Body of pancreas (tissue), 4 donors: ENCODE data around the gene NLRP7. TPM values are rescaled to one million over a fixed set of nuclear protein-coding genes. Genes with fewer than 3 reads are reported as not detected.
"Not testable (repeated sequence)": the region's sequence is repeated elsewhere in the genome, so short reads cannot be mapped to it uniquely, and the experiment has no call there.

Source experiments
- ATAC-seq: fragments of 150-250 bp; one replicate; pipeline ENCODE4 v1.9.1; 2016
- DNase-seq, 4 donors: peaks; one replicate each; pipeline ENCODE4 v3.0.0-alpha.2; 2019
- H3K27ac ChIP-seq, 4 donors: fragments of 200-600 bp; sonication (generic); 1 replicate in 3 of 4; 2 replicates in 1 of 4; pipeline versions ENCODE4 v1.5.1 to v1.6.1; 2016 to 2019; ENCODE audit warnings: mild to moderate bottlenecking in 1 of 4, mixed read lengths in 1 of 4, moderate library complexity in 1 of 4
- H3K27me3 ChIP-seq, 2 donors: fragments of 200-600 bp; sonication (generic); one replicate each; pipeline ENCODE4 v1.6.0; 2016; ENCODE audit warnings: mild to moderate bottlenecking in 1 of 2
- H3K36me3 ChIP-seq, 2 donors: fragments of 200-600 bp; sonication (generic); replicated peaks in 1 of 2; 2 replicates each; pipeline ENCODE4 v1.5.1; 2016; ENCODE audit warnings: low read depth in 2 of 2; ENCODE audit not compliant: insufficient read depth in 1 of 2
- H3K4me1 ChIP-seq: fragments of 200-600 bp; sonication (generic); one replicate; pipeline ENCODE4 v1.6.0; 2016
- H3K4me3 ChIP-seq, 2 donors: fragments of 200-600 bp; sonication (generic); 1 replicate in 1 of 2; 2 replicates in 1 of 2; pipeline ENCODE4 v1.5.1; 2016 to 2019
- H3K9me3 ChIP-seq, 3 donors: fragments of 200-600 bp; sonication (generic); 1 replicate in 2 of 3; 2 replicates in 1 of 3; pipeline ENCODE4 v1.5.1; 2016
- POLR2A ChIP-seq, 3 donors: fragments of 450-650 bp; IDR thresholded peaks; one replicate each; pipeline ENCODE4 v1.6.1; 2016; ENCODE audit warnings: antibody characterized with exemption in 3 of 3, mild to moderate bottlenecking in 2 of 3
- WGBS, 2 donors: methylation state at CpG; one replicate each; pipeline ENCODE4 v1.1.5; 2017; 5-methylcytosine and 5-hydroxymethylcytosine counted together
- intact Hi-C: fragments of 100-400 bp; cut with DNase I; formaldehyde crosslinking; loops from one replicate; pipeline ENCODE4 v1.15.1; 2023
- total RNA-seq, 2 donors: library from RNA; depleted of rRNA; stranded (reverse); fragments of >200 nt; gene quantifications; one replicate each; pipeline ENCODE4 v1.1.0, GENCODE V29; 2016
- TF ChIP-seq, protein P1 (sequence below), 7 experiments: fragments of 450-650 bp in 4 of 7; fragments of 200-600 bp in 3 of 7; sonication (generic) in 3 of 7; IDR thresholded peaks; one replicate each; pipeline ENCODE4 v1.5.1; 2016 to 2019; ENCODE audit warnings: antibody characterized with exemption in 7 of 7

The NLRP7 gene
- total RNA-seq, result not detected

DNA sequence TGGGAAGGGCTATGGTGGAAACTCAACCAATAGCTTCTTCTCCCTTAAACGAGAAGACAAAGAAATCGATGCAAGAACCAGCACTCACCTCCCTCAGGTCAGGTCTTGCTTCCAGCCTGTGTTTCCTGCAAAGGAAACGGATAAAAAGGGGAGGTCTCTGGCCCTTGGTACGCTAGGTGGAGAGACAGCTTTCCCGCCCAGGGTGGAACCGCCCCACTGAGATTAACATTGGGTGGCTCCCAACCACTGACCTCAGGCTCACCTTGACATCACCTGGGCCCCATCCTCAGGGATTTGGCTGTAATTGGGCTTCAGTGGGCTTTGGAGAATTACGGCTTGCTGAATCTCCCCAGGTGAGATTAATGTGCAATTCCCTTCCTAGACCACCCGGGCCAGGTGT, at the start of gene NLRP7:
NLRP7 (minus strand) TSS at position 150 of the 400 bp plus-strand sequence.
- intact Hi-C loops, result no loop called here
- H3K36me3 ChIP-seq, result no peaks in the 10 kb centered on the region

DNA sequence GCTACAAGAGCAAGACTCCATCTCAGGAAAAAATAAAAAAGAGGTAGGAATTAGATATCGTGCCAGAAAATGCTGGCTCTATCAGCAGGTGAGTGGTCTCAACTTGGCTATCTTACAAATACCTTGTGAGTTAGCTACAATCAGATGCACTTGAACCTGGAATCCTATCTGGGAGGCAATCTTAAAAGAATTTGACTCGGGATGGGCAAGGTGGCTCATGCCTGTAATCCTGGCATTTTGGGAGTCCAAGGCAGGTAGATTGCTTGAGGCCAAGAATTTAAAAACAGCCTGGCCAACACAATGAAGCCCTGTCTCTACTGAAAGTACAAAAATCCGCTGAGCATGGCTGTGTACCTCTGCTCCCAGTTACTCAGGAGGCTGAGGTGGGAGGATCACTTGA, 48.2 kb upstream of the NLRP7 start:
- H3K27me3 ChIP-seq, result no peaks in the 10 kb centered on the region
- no peak overlapping the region for H3K4me3 ChIP-seq
- intact Hi-C loops, result no loop called here
- H3K4me1 ChIP-seq, result no peaks in the 10 kb centered on the region
- H3K36me3 ChIP-seq, result no peaks in the 10 kb centered on the region
- no peak for ATAC-seq
- no peak overlapping the region for H3K27ac ChIP-seq
- TF ChIP-seq, protein P1, sequence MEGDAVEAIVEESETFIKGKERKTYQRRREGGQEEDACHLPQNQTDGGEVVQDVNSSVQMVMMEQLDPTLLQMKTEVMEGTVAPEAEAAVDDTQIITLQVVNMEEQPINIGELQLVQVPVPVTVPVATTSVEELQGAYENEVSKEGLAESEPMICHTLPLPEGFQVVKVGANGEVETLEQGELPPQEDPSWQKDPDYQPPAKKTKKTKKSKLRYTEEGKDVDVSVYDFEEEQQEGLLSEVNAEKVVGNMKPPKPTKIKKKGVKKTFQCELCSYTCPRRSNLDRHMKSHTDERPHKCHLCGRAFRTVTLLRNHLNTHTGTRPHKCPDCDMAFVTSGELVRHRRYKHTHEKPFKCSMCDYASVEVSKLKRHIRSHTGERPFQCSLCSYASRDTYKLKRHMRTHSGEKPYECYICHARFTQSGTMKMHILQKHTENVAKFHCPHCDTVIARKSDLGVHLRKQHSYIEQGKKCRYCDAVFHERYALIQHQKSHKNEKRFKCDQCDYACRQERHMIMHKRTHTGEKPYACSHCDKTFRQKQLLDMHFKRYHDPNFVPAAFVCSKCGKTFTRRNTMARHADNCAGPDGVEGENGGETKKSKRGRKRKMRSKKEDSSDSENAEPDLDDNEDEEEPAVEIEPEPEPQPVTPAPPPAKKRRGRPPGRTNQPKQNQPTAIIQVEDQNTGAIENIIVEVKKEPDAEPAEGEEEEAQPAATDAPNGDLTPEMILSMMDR (IDR thresholded peaks at IDR 0.05), result no peak
- no peak for TF ChIP-seq POLR2A (IDR thresholded peaks at IDR 0.05)
- DNase-seq, result no peak
- 63 to 74% methylated on average over 3 of the region's 3 CpGs for WGBS, 2 donors
- no peaks in the 10 kb centered on the region for H3K9me3 ChIP-seq

More for the DNA sequence above, at the start of gene NLRP7:
- 72 to 80% methylated on average over 5 to 8 of the region's 8 CpGs for WGBS, 2 donors
- H3K9me3 ChIP-seq, result no peaks in the 10 kb centered on the region
- no peak for ATAC-seq
- H3K27me3 ChIP-seq, result no peaks in the 10 kb centered on the region
- no peaks in the 10 kb centered on the region for H3K4me1 ChIP-seq
- no peak within 1 kb of the TSS for H3K4me3 ChIP-seq
- no peak for DNase-seq
- TF ChIP-seq, protein P1 (IDR thresholded peaks at IDR 0.05), result no peak
- no peak for TF ChIP-seq POLR2A (IDR thresholded peaks at IDR 0.05)
- H3K27ac ChIP-seq, result no peak within 1 kb of the TSS

DNA sequence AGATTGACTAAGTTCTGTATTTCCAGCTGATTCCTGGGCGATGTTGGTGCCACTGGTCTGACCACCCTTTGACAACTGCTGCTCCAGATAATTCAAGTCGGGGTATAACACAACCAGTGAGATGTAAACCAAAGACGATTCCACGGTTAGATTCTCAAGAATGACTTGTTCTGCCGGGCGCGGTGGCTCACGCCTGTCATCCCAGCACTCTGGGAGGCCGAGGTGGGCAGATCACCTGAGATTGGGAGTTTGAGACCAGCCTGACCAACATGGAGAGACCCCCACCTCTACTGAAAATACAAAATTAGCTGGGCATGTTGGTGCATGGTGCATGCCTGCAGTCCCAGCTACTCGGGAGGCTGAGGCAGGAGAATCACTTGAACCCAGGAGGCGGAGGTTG, 42.2 kb upstream of the NLRP7 start:
- H3K27ac ChIP-seq, H3K4me1 ChIP-seq, ATAC-seq, DNase-seq, H3K4me3 ChIP-seq, H3K9me3 ChIP-seq, intact Hi-C loops, H3K36me3 ChIP-seq, H3K27me3 ChIP-seq: not testable (repeated sequence)
- WGBS, 2 donors, result 76 to 77% methylated on average over 6 to 11 of the region's 11 CpGs

DNA sequence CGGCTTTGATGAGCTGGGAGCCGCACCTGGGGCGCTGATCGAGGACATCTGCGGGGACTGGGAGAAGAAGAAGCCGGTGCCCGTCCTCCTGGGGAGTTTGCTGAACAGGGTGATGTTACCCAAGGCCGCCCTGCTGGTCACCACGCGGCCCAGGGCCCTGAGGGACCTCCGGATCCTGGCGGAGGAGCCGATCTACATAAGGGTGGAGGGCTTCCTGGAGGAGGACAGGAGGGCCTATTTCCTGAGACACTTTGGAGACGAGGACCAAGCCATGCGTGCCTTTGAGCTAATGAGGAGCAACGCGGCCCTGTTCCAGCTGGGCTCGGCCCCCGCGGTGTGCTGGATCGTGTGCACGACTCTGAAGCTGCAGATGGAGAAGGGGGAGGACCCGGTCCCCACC, 35.2 kb upstream of the NLRP7 start:
- H3K4me3 ChIP-seq, H3K9me3 ChIP-seq, ATAC-seq, intact Hi-C loops, H3K27ac ChIP-seq, H3K4me1 ChIP-seq, DNase-seq, H3K27me3 ChIP-seq, H3K36me3 ChIP-seq: not testable (repeated sequence)
- 72 to 94% methylated on average over 4 to 14 of the region's 23 CpGs for WGBS, 2 donors

DNA sequence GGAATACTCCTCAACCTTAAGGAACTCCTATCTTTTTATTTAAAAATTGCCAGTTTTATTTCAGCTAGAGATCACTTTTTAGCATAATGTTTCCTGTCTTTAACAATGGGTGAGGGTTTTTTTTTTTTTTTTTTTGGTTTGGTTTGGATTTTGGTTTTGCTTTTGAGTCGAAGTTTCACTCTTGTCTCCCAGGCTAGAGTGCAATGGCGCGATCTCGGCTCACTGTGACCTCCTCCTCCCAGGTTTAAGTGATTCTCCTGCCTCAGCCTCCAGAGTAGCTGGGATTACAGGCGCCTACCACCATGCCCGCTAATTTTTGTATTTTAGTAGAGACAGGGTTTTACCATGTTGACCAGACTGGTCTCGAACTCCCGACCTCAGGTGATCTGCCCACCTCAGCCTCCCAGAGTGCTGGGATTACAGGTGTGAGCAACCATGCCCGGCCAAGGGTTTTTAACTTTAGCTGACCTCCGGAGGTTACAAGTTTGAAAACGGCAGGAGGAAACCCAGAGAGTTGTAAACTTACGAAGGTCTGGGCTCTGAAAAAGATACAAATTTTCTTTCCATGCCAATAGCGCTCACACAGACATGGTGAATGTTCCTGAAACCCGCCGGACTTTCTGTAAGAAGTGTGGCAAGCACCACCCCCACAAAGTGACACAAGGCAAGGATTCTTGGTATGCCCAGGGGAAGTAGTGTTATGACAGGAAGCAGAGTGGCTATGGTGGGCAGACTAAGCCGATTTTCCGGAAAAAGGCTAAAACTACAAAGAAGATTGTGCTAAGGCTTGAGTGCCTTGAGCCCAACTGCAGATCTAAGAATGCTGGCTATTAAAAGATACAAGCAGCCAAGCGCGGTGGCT, 26.1 kb upstream of the NLRP7 start:
- peak in 1 of 4 donors; percentile 7 for DNase-seq
- H3K27me3 ChIP-seq, ATAC-seq, H3K27ac ChIP-seq, H3K9me3 ChIP-seq, intact Hi-C loops, H3K4me3 ChIP-seq, H3K36me3 ChIP-seq, H3K4me1 ChIP-seq: not testable (repeated sequence)
- WGBS, 2 donors, result 68 to 79% methylated on average over 19 of the region's 19 CpGs

DNA sequence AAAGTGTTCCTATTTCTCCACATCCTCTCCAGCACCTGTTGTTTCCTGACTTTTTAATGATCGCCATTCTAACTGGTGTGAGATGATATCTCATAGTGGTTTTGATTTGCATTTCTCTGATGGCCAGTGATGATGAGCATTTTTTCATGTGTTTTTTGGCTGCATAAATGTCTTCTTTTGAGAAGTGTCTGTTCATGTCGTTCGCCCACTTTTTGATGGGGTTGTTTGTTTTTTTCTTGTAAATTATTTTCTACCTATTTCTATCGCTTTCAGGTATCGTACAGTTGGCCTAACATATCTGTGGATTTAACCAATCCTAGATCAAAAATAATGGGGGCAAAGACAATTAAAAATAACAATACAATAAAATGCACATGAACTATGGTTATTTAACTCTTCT, 24.1 kb upstream of the NLRP7 start:
- H3K9me3 ChIP-seq, H3K4me1 ChIP-seq, intact Hi-C loops, H3K27ac ChIP-seq, DNase-seq, ATAC-seq, H3K36me3 ChIP-seq, H3K4me3 ChIP-seq, H3K27me3 ChIP-seq: not testable (repeated sequence)
- WGBS, 2 donors, result 87 to 88% methylated on average over 3 to 4 of the region's 5 CpGs

DNA sequence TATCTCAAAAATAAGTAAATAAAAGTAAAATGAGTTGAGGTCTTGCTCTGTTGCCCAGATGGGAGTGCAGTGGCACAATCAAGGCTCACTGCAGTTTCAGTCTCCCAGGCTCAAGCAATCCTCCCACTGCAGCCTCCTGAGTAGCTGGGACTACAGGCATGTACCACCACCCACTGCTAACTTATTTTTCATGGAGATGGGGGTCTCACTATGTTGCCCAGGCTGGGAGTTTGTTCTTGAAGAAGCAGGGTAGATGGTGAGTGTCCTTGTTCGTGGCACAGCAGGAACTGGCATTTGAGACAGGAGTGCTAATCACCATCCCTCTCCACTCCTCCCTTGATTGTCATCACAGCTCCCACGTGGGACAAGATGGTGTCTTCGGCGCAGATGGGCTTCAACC, 22.3 kb upstream of the NLRP7 start:
- no peak for DNase-seq
- no peak overlapping the region for H3K4me3 ChIP-seq
- no peak for ATAC-seq
- H3K27me3 ChIP-seq, result no peaks in the 10 kb centered on the region
- no peaks in the 10 kb centered on the region for H3K36me3 ChIP-seq
- intact Hi-C loops, result no loop called here
- WGBS, 2 donors, result 56 to 63% methylated on average over 4 of the region's 4 CpGs
- no peaks in the 10 kb centered on the region for H3K9me3 ChIP-seq
- TF ChIP-seq POLR2A (IDR thresholded peaks at IDR 0.05), result no peak
- TF ChIP-seq, protein P1 (IDR thresholded peaks at IDR 0.05), result no peak
- H3K27ac ChIP-seq, result no peak overlapping the region
- no peaks in the 10 kb centered on the region for H3K4me1 ChIP-seq
